ENCODE data around the gene ADGRG1.
"Not testable (repeated sequence)": the region's sequence is repeated elsewhere in the genome, so short reads cannot be mapped to it uniquely, and the experiment has no call there.

ADGRG1 gene

DNA sequence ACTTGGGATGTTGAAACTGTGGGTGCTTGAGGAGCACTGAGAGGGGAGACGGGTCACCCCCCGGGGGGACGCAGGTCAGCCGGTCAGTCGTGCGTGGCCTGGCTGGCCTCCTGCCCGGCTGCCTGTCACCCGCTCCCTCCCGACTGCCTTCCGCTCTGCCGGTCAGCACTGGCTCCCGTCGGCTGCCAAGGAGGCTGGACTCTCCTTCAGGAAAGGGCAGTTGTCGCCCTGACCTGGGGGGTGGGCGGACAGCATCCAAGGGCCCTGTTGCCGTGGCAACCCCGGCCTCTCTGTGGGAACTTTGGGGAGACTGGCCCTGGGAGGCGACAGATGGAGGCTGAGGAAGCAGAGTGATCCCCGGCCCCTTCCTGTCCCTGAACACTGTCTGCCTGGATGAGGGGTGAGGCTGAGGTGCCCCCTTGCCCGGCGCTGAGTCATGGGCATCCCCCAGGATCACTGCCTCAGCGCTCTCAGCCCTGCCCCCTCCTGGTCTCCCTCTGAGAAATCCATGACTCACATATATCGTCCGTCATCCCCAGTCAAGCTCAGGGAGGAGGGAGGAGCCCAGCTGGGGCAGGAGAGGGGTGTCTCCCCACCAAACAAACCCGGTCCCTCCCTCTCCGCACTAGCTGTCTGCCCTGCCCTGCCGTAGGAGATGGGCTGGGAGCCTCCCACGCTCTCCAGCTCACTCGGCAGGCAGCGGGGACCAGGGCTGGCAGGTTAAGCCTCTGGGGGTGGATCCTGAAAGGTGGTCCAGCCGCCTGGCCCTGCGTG, at the start of gene ADGRG1:
TSS of gene ADGRG1 (plus strand) at position 623 of the 774 bp plus-strand sequence. CDS start 21,658 bp downstream, outside the sequence.
- DNase-seq (ENCODE audit: low read depth in 2 of 2): peak in 1 of 2 donors; percentile 25

DNA sequence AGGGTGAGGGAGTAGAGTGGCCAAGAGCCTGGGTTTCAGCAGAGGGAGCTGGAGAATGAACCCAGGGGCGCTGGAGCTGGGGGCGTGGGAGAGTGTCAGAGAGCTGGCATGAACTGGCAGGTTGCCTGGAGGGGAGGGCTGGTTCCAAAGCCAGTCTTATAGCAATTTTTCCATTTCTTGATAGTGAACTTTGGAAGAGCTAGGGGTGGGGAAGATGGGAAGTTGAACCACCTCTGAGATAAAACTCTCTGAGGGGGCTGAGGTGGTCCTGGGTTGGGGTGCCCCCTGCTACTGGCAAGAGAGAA, 49.1 kb upstream of the ADGRG1 start:
- no peak for DNase-seq (ENCODE audit: low read depth in 2 of 2)

DNA sequence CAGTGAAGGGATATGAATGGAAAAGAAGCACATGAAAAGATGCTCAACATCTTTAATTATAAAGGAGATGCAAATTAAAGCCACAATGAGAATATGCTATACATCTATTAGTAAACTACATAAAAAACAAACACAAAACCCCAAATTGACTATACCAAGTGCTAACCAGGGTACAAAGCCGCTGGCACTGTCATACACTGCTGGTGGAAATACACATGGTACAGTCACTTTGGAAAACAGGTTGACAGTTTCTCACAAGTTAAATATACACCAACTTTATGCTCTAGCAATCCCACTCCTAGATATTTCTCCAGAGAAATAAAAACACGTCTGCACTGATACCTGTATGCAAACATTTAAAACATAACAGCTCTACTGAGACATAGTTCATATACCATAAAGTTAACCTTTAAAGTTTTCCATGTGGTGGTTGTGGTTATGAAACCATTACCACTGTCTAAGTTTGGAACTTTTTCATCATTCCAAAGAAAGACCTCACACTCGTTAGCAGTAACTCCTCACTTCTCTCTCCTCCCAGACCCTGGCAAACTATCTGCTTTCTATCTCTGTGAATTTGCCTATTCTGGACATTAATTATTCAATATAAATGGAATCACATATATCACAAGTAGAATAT, 43.3 kb upstream of the ADGRG1 start:
- no peak for DNase-seq (ENCODE audit: low read depth in 2 of 2)

DNA sequence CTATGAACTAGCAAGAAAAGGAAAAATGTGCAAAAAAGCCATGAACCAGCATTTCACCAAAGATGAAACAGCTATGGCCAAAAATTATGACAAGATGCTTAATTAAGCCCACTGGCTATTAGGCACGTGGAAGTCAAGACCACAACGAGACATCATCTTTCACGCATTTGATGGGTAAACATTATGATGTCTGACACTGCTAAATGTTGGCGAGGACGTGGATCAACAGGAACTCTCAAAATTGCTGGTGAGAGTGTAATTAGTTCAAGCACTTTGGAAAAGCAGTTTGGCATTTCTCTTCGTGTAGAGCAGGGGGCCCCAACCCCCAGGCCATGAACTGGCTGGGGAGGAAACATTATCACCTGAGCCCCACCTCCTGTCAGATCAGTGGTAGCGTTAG, 39.6 kb upstream of the ADGRG1 start:
- no peak for DNase-seq (ENCODE audit: low read depth in 2 of 2)

DNA sequence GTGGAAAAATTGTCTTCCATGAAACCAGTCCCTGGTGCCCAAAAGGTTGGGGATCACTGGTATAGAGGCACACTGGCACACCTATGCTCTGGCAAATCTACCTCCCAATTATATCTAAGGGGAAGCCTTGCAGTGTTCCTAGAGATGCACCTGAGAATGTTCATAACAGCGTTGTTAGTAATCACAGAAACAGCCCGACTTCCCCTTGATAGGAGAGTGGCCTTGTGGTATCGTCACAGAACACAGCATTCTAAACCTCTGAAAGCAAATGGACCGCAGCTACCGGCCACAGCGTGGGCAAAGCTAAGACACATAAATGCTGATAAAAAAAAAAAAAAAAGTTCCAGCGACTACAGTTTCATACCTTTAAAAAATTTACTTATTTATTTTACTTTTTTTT, 39.1 kb upstream of the ADGRG1 start:
- DNase-seq (ENCODE audit: low read depth in 2 of 2): no peak

DNA sequence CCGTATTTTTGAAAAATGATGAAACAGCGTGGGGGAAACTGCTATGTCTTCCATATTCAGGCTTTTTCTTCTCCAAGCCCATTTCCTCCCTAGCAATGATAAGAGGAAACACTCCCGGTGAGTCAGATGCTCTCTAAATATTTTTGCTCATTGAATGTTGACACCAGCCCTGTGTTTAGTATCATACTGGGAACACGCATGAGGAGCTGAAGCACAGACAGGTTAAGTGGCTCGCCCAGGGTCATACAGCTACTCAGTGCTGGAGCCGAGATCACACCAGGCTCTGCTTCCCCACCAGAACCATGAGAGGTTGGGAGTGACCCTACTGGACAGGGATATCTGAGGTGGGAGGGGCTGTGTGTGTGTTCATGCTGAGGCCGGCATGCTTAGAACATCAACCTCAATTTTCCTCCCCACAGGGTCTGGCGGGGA, 37.8 kb upstream of the ADGRG1 start:
- no peak for DNase-seq (ENCODE audit: low read depth in 2 of 2)

DNA sequence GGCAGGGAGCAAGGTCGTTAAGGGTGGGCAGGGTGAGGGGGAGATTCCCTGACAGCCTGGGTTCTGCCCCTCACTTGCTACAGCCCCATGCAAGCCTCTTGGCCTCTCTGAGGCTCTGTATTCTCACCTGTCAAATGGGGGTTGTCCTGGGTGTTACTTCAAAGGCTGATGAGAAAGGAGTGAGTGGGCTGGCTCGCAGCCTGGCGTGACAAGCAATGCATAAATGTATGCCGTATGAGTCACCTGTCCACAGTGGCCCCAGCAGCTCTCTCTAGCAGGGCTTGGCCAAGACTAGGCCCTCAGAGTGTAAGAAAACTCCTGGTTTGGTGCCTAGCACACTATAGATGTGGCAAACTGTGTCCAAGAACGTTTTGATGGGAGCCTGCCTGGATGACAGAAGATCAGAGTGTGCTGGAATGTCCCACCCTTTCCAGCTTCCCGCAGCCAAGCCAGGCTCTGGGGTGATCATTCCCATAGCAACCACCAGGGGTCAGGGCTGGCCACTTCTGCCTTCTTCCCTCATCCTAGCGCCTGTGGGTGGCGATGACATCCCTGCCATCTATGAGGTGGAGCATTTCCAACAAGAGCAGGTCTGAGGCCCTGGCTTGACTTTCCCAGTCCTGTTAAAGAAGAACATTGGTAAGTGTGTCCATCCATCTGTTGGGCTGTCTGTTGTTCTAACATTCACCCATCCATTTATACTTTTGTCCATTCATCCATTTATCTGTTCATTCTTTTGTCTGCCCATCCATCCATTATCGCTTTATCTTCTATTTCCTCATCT, 37.2 kb upstream of the ADGRG1 start:
- peak; percentile 30 to 48 for DNase-seq (ENCODE audit: low read depth in 2 of 2)

DNA sequence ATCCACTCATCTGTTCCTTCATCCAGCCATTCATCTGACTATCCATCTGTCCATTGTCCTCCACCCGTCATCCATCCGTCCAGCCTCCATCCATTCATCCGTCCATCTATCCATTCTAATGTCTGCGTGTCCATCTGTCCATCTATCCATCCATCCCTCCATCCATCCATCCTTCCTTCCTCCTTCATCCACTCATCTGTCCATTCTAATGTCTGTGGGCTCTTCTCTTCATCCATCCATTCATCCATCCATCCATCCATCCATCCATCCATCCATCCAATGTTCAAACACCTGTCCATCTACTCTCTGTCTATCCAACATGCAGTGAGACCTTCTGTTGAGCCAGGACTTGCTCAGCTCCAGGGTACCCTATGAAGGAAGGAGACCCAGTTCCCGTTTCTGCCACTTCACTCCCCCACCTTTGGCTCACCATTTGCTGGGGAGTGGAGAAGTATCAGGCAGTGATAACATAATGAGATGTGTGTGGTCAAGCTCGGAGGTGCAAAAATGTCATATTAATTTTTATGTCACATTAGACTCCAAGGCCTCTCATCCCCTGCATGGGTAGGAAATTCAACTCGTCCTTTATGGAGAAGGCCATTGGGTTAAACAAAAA, 36.5 kb upstream of the ADGRG1 start:
- DNase-seq (ENCODE audit: low read depth in 2 of 2): no peak

DNA sequence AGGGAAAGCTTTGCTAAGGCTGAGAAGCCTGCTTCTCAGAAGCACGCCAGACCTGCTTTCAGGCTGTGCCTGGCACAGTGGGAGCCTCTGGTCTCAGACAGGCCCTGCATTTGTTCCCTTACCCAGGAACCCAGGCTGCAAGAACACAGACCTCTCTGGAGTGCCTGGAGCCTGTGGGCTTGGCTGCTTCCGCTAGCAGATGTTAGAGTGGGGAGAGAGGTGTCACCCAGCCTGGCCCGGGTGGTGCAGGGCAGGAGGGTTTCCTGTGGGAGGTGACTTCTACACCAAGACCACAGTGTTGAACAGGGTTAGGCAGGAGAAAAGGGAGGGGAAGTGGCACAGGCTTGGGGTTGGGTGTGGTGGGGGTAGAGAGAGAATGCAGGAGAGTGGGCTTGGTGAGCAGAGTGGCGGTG, 35.8 kb upstream of the ADGRG1 start:
- peak; percentile 55 to 57 for DNase-seq (ENCODE audit: low read depth in 2 of 2)

DNA sequence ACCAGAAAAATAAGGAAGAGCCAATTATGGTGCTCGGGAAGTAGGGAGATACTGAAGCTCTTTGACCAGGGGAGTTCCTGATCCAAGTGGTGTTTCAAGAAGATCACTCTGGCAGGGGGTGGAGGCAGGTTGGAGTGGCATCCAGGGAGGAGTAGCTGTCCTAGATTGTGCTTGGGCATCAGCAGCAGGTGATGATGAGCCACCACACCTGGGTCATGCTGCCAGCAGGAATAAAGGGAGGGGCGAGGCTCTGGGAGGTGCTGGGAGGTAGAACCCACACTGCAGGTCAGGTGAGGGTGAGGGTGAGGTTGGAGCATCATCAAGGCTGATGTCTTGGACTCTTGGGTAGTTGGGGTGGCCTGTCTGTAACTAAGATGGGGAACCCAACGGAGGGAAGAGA, 35.4 kb upstream of the ADGRG1 start:
- no peak for DNase-seq (ENCODE audit: low read depth in 2 of 2)

DNA sequence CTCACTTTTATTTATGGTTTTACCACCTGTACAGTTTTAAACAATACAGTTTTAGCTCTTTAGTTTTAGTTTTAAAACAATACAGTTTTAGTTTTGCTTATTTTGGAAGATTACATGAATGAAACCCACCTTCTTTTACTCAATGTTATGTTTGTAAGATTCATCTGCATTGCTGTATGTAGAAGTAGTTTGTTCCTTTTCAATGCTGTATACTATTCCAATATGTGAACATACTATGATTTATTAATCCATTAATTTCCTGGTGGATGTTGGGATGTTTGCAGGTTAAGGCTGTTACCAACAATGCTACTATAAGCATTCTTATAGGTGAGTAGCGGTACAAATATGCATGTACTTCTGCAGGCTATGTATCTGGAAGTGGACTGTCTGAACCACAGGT, 34.4 kb upstream of the ADGRG1 start:
- DNase-seq (ENCODE audit: low read depth in 2 of 2): no peak

DNA sequence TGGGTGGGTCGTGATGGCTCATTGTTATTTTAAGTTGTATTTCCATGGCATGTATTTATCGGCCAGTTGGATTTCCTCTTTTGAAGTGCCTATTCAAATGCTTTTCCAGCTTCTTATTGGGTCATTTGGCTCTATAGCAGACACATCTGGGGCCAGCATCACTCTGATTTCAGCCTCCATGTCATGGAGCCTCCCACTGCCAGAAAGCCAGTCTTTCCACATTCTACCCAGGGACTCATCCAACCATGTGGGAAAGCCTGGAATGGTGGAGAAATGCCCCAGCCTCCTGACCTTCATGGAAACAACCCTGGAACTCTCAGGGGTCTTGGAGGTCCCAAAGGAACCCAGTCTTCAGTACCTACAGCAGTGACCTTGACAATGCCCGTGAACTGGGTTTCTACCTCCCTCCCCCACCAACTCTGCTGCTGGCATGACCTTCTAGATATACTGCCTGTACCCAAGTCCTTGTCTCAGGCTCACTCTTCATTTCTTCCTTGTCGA, 33.8 kb upstream of the ADGRG1 start:
- no peak for DNase-seq (ENCODE audit: low read depth in 2 of 2)

DNA sequence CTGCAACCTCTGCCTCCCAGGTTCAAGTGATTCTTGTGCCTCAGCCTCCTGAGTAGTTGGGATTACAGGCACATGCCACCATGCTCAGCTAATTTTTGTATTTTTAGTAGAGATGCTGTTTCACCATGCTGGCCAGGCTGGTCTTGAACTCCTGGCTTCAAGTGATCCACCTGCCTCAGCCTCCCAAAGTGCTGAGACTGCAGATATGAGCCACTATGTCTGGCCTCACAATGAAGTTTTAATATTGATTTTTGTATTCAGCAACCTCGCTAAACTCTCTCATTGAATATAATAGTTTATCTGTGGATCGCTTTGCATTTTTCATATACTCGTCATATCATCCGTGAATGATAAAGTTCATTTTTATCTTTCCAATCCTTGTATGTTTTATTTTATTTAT, 32.2 kb upstream of the ADGRG1 start:
- not testable (repeated sequence) for DNase-seq (ENCODE audit: low read depth in 2 of 2)

DNA sequence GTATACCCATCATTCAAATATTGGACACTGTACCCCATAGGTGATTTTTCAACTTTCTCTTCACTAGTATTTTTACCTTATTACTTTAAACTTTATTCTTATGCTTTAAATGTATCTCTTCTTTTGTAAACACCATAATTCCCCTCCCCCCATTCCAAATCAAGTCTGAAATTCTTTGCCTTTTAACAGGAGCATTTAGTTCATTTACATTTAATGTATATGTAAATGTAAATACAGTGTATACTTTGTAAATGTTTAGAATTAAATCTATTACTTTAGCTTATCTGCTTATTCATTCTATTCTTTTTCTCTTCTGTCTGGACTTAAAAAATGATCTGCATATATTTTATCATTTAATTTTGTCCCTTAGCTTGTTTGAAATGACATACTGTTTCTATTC, 30.0 kb upstream of the ADGRG1 start:
- no peak for DNase-seq (ENCODE audit: low read depth in 2 of 2)

DNA sequence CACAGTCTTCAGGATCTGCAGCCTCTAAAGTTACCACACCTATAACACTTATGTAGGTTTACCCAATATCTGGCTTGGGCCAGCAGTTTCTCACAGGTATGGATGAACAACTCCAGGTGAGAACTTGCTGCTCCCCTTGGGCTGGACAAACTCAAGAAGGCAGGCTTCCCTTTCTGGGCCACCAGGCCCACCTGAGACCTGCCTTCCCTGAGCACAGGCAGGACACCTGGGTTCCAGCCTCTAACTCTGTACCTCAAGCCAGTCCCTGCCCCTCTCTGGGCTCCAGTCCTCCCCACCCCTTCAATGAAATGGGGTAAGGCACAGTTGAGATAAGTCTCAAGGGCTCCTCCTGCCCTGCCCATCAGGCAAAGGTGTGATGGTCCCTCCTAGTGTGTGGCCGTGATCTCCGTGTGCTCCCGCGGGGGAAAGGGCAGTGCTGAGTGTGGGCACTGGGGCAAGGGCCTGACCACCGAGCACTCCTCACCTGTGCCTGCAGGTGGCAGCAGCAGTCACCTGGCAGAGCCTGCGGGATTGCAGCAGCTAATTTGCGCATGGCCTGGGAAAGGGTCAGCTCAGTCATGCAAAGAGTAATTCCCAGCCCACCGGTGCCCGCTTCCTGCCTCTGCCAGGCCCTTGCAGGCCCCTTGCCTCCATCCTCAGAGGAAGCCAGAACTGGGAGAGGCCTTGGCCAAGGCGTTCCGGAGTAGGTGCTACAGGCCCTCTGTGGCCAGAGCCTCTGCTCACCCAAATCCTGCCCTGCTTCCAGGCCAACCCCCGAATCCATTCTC, 28.2 kb upstream of the ADGRG1 start:
- no peak for DNase-seq (ENCODE audit: low read depth in 2 of 2)

DNA sequence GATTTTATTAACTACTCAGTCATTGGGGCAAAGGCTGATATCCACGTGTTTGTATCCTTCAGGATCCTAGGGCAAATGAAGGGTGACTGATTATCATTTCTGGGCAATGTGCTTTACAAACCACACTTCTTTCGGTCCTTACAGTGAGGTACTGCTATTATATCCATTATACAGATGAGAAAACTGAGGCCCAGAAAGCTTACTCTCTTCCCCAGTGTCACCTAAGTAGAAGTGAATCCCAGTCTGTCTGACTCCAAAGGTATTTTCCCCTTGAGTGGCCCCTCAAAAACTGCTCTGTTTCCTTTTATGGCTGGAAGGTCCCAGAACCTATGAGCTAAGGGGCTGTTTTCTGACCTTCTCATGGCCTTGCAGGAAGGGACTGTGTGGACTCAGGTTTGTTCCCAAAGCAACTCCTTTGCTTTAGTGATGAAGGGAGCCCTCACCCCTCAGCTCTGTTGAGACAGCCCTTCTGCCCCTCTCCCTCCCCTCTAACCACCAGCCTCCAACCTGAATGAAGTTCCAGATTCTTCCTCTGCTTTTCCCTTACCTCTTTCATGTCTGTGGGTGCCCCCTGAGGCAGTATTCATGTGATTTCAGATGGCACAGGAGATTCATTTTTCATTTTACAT, 27.4 kb upstream of the ADGRG1 start:
- DNase-seq (ENCODE audit: low read depth in 2 of 2): no peak

DNA sequence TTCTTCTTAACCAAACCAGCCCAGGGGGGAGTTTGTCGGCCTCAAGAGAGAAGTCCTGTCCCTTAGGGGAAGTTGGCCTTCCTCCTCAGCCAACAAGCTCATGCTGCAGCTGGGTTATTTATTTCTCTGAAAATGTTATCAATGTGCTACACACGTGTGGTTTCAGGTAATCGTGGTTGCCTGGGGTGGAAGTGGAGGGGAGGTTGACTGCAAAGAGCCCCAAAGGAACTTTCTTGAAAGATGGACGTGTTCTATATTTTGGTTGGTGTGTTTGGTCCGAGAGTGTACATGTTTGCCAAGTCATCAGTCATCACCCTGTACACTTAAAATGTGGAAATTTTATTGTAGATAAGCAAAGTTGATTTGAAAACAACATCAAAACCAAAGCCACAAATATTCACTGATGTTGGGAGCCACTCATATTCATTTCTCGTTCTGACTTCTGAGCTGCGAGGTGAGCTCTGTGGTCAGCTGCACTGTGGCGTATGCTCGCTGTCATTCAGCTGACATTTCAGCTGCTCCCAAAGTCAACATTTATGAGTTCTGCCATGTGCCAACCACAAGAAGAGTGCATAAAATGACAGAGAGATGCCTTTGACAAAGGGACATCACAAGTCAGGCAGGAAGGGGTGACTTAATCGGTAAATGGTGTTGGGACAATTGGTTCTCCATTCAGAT, 26.5 kb upstream of the ADGRG1 start:
- no peak for DNase-seq (ENCODE audit: low read depth in 2 of 2)

DNA sequence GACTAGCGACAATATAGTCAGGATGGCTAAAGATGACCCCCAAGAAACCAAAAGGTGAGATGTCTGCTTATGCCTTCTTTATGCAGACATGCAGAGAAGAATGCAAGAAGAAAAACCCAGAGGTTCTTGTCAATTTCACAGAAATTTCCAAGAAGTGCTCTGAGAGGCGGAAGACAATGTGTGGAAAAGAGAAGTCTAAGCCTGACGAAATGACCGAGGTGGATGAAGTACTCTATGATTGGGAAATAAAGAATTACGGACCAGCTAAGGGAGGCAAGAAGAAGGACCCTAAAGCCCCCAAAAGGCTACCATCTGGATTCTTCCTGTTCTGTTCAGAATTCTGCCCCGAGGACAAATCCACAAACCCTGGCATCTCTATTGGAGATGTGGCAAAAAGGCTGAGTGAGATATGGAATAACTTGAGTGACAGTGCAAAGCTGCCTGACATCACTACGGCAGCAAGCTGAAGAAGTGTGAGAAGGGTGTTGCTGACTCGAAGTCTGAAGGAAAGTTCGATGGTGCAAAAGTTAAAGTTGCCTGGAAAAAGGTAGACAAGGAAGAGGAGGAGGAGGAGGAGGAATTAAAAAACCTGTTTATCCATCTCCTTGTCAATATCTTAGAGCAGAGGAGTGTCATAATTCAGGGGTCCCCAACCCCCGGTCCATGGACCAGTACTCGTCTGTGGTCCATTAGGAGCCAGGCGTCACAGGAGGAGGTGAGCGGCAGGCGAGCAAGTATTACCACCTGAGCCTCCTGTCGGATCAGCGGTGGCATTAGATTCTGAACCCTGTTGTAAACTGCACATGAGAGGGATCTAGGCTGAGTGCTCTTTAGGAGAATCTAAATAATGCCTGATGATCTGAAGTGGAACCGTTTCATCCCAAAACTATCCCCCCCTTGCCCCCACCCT, 25.1 kb upstream of the ADGRG1 start:
- DNase-seq (ENCODE audit: low read depth in 2 of 2): no peak

DNA sequence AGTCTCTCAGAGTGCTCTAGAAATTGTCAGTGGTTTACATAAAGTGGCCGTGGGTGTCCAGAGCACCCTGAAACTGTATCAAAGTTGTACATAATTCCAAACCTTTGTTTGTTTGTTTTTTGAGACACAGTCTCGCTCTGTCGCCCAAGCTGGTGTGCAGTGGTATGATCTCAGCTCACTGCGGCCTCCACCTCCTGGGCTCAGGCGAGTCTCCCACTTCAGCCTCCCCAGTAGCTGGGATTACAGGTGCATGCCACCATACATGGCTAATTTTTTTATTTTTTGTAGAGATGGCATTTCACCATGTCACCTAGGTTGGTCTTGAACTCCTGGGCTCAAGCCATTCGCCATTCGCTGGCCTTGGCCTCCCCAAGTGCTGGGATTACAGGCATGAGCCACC, 24.3 kb upstream of the ADGRG1 start:
- DNase-seq (ENCODE audit: low read depth in 2 of 2): no peak
